AG10803 (cell line): ENCODE results near the gene FRMD4A.
A peak's percentile ranks its signal among the peaks of the same experiment; 100 is the strongest.

Experiments
- DNase-seq: peaks from one replicate; pipeline ENCODE4 v3.0.0; 2010; ENCODE audit warnings: low read depth
- H3K4me3 ChIP-seq: 2 replicates; pipeline ENCODE4 v1.5.1; 2011; ENCODE audit warnings: mild to moderate bottlenecking, low read length, control low read depth
- TF ChIP-seq, protein P1 (sequence below): conservative IDR thresholded peaks from 2 replicates; pipeline ENCODE4 v1.5.1; 2011; ENCODE audit warnings: mild to moderate bottlenecking, low read length, control low read depth, inconsistent platforms

FRMD4A gene

DNA sequence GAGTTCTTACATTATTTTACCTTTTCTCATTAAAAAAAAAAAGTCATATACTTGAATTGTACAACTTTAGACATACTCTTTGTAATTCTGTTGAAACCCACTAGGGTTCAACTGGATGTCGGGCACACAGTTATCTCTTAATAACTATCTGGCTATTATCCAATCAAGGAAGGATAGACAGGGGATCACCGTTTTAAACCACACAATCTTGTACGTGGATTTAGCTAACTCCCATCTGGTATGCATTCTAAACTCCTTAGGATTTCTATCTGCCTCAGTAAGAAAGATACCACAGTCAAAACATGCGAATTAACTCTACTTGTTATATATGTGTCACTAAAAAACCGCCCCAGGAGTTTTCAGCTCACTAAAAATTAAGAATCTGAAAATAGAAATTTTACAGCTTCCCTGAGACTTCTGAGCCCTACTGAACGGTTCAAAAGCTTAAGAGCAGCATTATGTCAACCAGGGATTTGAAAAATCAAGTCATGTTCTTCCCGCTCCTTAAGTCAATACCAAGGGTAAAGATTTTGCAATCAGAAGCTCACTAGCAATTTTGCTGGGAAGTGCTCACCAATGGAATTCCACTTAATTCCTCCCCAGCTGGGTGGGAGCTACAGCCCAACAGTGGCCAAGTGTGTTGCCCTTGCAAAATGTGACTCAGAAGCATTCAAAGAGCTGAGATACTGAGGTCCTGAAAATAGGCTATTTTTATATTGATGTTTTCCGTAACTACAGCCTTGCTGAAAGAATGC is 267.0 kb downstream of the FRMD4A start:
- no peak overlapping the region for H3K4me3 ChIP-seq
- TF ChIP-seq, protein P1, sequence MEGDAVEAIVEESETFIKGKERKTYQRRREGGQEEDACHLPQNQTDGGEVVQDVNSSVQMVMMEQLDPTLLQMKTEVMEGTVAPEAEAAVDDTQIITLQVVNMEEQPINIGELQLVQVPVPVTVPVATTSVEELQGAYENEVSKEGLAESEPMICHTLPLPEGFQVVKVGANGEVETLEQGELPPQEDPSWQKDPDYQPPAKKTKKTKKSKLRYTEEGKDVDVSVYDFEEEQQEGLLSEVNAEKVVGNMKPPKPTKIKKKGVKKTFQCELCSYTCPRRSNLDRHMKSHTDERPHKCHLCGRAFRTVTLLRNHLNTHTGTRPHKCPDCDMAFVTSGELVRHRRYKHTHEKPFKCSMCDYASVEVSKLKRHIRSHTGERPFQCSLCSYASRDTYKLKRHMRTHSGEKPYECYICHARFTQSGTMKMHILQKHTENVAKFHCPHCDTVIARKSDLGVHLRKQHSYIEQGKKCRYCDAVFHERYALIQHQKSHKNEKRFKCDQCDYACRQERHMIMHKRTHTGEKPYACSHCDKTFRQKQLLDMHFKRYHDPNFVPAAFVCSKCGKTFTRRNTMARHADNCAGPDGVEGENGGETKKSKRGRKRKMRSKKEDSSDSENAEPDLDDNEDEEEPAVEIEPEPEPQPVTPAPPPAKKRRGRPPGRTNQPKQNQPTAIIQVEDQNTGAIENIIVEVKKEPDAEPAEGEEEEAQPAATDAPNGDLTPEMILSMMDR: no peak
- peak; percentile 98 for DNase-seq

DNA sequence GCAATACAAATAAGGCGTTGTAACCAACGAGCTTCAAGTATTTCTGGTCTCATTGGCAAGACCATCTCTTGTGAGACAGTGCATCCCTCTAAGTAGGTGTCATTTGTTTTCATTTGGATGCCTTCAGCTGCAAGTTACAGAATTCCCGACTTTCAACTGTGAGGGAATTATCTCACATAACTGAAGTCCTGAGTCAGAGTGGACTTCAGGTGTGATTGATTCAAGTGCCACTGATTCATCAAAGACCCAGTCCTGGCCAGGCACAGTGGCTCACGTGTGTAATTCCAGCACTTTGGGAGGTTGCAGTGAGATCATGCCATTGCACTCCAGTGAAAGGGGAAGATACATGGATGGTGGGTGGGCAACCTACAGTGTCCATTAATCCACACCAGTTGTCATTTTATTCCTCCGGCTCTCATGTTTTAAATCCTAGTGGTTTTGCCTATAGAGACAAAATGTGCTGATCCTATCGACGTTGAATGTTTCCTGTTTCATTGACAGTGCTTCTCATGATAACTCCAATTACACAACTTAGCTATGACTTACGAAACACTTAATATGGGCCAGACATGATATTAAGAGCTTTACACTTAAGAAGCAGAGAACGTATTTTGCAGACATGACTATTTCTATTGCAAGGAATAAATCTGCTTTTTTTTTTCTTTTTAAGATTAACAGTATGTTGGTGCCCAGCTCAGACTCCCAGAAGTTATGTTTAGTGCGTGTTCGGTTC is 268.0 kb downstream of the FRMD4A start:
- peak; percentile 83 for DNase-seq
- TF ChIP-seq, protein P1: no peak
- no peak overlapping the region for H3K4me3 ChIP-seq

DNA sequence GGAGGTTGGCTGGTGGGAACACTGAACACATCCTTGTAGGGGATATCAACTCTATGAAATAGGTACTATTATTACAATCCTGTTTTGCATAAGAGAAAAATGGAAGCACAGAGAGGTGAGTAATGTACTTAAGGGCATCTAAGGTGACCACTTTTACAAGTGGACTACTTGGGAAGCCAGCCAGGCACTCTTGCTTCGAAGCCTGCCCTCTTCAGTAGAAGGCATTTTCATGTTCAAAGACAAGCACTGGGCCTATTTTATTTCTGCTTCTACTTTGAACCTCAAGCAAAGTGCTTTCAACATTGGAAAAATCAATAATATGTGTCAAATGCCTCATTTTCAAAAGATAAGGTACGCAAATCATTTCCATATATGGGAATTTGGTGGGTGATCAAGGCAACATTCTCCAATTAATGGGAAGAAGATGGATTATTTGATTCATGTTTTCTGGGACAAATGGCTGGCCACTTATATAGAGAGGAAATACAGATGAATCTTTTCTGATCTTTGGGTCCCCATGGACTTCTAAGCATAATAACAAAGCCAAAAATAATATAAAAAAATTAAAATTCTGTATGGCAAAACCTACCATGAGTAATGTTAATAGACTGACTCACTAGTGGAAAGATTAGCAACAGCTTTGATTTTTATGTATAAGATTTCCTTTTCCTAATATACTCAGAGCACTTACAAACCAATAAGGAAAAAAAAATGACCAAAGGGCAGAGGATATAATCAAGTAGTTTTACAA is 270.2 kb downstream of the FRMD4A start:
- TF ChIP-seq, protein P1: no peak
- DNase-seq: no peak
- no peak overlapping the region for H3K4me3 ChIP-seq

DNA sequence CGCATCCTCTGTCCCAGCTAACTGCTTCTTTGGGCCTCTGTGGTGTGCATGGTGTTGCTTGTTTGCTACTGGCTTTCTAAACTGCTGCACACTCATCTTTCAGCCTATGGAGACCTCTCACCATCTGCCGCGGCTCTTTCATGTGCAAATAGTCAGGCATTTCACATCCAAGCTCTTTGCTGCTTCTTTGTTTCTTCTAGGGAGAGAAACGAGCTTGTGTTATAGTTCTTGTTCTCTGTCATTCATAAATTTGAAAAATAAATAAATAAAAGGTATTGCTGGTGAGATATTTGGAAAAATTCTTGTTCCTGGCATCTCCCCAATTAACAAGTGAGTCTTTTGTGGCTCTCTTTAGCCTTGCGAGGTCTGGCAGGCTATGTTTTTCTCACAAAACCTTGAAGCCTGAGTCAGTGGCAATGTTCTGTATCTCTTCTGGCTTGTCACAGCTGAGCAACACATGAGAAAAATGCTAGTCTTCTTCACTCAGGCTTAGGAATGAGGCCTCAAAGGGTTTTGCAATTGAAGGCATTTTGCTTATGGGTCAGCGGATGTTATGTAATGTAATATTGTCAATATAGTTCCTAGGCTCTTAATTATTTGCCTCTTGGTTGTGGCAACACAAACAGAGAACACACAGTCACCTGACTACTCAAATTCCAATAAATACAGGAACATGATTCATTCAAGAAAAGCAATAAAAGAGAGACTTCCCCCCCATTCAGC is 274.0 kb downstream of the FRMD4A start:
- no peak overlapping the region for H3K4me3 ChIP-seq
- TF ChIP-seq, protein P1: no peak
- DNase-seq: peak; percentile 100

DNA sequence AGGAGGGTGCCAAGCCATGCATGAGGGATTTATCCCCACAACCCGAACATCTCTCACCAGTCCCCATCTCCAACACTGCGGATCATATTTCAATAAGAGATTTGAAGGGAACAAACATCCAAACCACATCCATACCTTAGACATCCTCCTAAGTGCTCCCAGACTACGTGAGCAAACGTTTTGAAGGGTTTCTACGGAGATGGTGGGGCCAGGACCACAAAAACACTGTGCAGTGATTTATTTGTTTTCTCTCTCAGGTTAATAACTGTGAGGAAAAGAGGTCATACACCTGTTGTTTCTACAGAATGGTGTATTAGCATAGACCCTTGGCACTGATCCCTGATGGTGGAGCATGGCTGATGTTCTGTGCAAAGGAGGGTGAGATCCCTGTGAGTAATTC is 277.8 kb downstream of the FRMD4A start:
- TF ChIP-seq, protein P1: no peak
- no peak for DNase-seq
- no peak overlapping the region for H3K4me3 ChIP-seq

DNA sequence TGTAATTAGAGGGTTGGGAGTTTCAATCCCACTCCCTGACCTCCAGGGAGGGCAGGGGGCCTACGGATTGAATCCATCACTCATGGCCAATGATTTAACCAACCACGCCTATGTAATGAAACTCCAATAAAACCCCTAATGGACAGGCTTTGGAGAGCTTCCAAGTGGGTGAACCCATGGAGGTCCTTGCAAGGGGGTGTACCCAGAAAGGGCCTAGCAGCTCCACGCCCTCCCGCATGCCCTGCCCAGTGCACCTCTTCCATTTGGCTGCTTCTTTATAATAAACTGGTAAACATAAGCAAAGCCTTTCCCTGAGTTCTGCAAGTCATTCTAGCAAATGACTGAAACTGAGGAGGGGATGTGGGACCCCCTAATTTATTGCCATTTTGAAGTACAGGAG is 280.1 kb downstream of the FRMD4A start:
- TF ChIP-seq, protein P1: no peak
- no peak for DNase-seq
- H3K4me3 ChIP-seq: no peak overlapping the region
